OCI-LY1 (cell line): ENCODE data around the gene BIN1.

Experiments
- H2AFZ ChIP-seq: fragments of 200-600 bp; sonication (generic), shearing (Covaris generic); 2 replicates; pipeline ENCODE4 v1.6.0; 2014; ENCODE audit warnings: antibody characterized with exemption, mild to moderate bottlenecking, low read length
- H3F3A ChIP-seq: fragments of 200-600 bp; sonication (generic), shearing (Covaris generic); 2 replicates; pipeline ENCODE4 v1.6.0; 2014; ENCODE audit warnings: mild to moderate bottlenecking, antibody characterized with exemption, low read length, moderate library complexity; ENCODE audit not compliant: insufficient read depth
- H3K27ac ChIP-seq: fragments of 200-600 bp; sonication (generic); 2 replicates; pipeline ENCODE4 v1.5.1; 2014; ENCODE audit warnings: low read length, mixed run types, mild to moderate bottlenecking, low read depth; ENCODE audit not compliant: poor library complexity, severe bottlenecking
- H3K27me3 ChIP-seq: fragments of 200-600 bp; sonication (generic); 2 replicates; pipeline ENCODE4 v1.6.0; 2014; ENCODE audit warnings: antibody characterized with exemption, mild to moderate bottlenecking, low read length, moderate library complexity; ENCODE audit not compliant: insufficient read depth
- H3K36me3 ChIP-seq: fragments of 200-600 bp; sonication (generic); 2 replicates; pipeline ENCODE4 v1.6.1; 2014; ENCODE audit warnings: mild to moderate bottlenecking, antibody characterized with exemption, low read length, moderate library complexity, mixed read lengths; ENCODE audit not compliant: insufficient read depth
- H3K4me1 ChIP-seq: fragments of 200-600 bp; sonication (generic); 2 replicates; pipeline ENCODE4 v1.5.1; 2014; ENCODE audit warnings: mild to moderate bottlenecking, low read length, moderate library complexity; ENCODE audit not compliant: insufficient read depth, severe bottlenecking
- H3K4me2 ChIP-seq: fragments of 200-600 bp; sonication (generic), shearing (Covaris generic); 2 replicates; pipeline ENCODE4 v1.6.1; 2014; ENCODE audit warnings: low read length
- H3K4me3 ChIP-seq: fragments of 200-600 bp; sonication (generic); 2 replicates; pipeline ENCODE4 v1.5.1; 2014; ENCODE audit warnings: low read length, low read depth, mild to moderate bottlenecking, mixed read lengths; ENCODE audit not compliant: poor library complexity, severe bottlenecking
- H3K79me2 ChIP-seq: fragments of 200-600 bp; shearing (Covaris generic); 2 replicates; pipeline ENCODE4 v1.6.1; 2016; ENCODE audit warnings: mixed run types, low read length, mixed read lengths; ENCODE audit not compliant: insufficient read depth
- H3K9ac ChIP-seq: fragments of 200-600 bp; sonication (generic), shearing (Covaris generic); 2 replicates; pipeline ENCODE4 v1.6.1; 2014; ENCODE audit warnings: mild to moderate bottlenecking, low read length, mixed read lengths
- H3K9me2 ChIP-seq: fragments of 200-600 bp; sonication (generic), shearing (Covaris generic); 2 replicates; pipeline ENCODE4 v1.6.1; 2014; ENCODE audit warnings: low read depth, mild to moderate bottlenecking, low read length, mixed read lengths
- H3K9me3 ChIP-seq: fragments of 200-600 bp; shearing (Covaris generic); 2 replicates; pipeline ENCODE4 v1.6.1; 2014; ENCODE audit warnings: low read length, mixed read lengths
- H4K20me1 ChIP-seq: fragments of 200-600 bp; sonication (generic), shearing (Covaris generic); 2 replicates; pipeline ENCODE4 v1.6.0; 2016; ENCODE audit warnings: mild to moderate bottlenecking, low read length; ENCODE audit not compliant: insufficient read depth
- EZH2 ChIP-seq: fragments of 200-600 bp; sonication (generic), shearing (Covaris generic); IDR thresholded peaks from 2 replicates; pipeline ENCODE4 v1.8.0; 2017; ENCODE audit warnings: borderline replicate concordance, mixed run types, mild to moderate bottlenecking, antibody characterized with exemption, low read length, moderate library complexity, mixed read lengths
- TF ChIP-seq, protein P1 (sequence below): fragments of 200-600 bp; sonication (generic), shearing (Covaris generic); IDR thresholded peaks from 2 replicates; pipeline ENCODE4 v1.5.1; 2017; ENCODE audit warnings: mild to moderate bottlenecking, antibody characterized with exemption, low read length, moderate library complexity, mixed read lengths

The BIN1 gene

DNA sequence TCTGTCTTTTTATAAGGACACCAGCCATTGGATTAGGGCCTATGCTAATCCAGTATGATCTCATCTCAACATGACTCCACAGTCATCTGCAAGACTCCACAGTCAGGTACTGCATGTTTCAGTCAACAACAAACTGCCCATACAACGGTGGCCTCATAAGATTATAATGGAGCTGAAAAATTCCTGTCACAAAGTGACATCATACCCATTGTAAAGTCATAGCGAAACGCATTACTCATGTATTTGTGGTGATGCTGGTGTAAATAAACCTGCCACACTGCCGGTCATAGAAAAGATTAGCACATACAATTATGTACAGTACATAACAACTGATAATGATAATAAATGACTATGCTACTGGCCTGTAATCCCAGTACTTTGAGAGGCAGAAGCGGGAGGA, 106.0 kb downstream of the BIN1 start:
- Histone ChIP-seq H3K4me1 (no peaks in the 10 kb centered on the region), H3K9ac (no peak overlapping the region), H3K27ac (no peak overlapping the region), H3K9me2 (no peaks in the 10 kb centered on the region), H3K9me3 (no peaks in the 10 kb centered on the region), H3K4me2 (no peak overlapping the region), H3K79me2 (no peaks in the 10 kb centered on the region), H3K27me3 (no peaks in the 10 kb centered on the region), H3K4me3 (no peak overlapping the region), H3F3A (no peaks in the 10 kb centered on the region), H3K36me3 (no peaks in the 10 kb centered on the region), H4K20me1 (no peaks in the 10 kb centered on the region), H2AFZ (no peak overlapping the region)
- no peak for TF ChIP-seq EZH2
- TF ChIP-seq, protein P1, sequence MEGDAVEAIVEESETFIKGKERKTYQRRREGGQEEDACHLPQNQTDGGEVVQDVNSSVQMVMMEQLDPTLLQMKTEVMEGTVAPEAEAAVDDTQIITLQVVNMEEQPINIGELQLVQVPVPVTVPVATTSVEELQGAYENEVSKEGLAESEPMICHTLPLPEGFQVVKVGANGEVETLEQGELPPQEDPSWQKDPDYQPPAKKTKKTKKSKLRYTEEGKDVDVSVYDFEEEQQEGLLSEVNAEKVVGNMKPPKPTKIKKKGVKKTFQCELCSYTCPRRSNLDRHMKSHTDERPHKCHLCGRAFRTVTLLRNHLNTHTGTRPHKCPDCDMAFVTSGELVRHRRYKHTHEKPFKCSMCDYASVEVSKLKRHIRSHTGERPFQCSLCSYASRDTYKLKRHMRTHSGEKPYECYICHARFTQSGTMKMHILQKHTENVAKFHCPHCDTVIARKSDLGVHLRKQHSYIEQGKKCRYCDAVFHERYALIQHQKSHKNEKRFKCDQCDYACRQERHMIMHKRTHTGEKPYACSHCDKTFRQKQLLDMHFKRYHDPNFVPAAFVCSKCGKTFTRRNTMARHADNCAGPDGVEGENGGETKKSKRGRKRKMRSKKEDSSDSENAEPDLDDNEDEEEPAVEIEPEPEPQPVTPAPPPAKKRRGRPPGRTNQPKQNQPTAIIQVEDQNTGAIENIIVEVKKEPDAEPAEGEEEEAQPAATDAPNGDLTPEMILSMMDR: no peak

DNA sequence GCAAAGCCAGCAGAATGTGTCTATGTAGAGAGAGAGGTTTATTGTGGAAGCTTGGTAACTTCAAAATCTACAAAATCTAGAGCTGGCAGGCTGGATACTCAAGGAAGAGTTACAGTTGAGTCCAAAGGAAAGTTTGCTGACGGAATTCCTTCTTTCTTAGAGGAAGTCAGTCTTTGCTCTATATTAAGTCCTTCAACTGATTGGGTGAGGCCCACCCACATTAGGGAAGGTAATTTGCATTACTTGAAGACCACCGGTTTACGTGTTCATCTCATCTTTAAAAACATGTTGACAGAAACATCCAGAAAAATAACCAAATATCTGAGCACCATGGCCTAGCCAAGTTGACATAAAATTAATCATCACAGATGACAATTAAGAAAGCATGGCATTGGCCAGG, 106.8 kb downstream of the BIN1 start:
- H3F3A ChIP-seq: no peaks in the 10 kb centered on the region
- TF ChIP-seq, protein P1: no peak
- no peak for TF ChIP-seq EZH2
- no peaks in the 10 kb centered on the region for H4K20me1 ChIP-seq
- H3K4me2 ChIP-seq: no peak overlapping the region
- H3K4me1 ChIP-seq: no peaks in the 10 kb centered on the region
- no peaks in the 10 kb centered on the region for H3K9me3 ChIP-seq
- no peaks in the 10 kb centered on the region for H3K27me3 ChIP-seq
- no peaks in the 10 kb centered on the region for H3K9me2 ChIP-seq
- H2AFZ ChIP-seq: no peak overlapping the region
- no peak overlapping the region for H3K9ac ChIP-seq
- no peaks in the 10 kb centered on the region for H3K79me2 ChIP-seq
- H3K27ac ChIP-seq: no peak overlapping the region
- H3K36me3 ChIP-seq: no peaks in the 10 kb centered on the region
- no peak overlapping the region for H3K4me3 ChIP-seq

DNA sequence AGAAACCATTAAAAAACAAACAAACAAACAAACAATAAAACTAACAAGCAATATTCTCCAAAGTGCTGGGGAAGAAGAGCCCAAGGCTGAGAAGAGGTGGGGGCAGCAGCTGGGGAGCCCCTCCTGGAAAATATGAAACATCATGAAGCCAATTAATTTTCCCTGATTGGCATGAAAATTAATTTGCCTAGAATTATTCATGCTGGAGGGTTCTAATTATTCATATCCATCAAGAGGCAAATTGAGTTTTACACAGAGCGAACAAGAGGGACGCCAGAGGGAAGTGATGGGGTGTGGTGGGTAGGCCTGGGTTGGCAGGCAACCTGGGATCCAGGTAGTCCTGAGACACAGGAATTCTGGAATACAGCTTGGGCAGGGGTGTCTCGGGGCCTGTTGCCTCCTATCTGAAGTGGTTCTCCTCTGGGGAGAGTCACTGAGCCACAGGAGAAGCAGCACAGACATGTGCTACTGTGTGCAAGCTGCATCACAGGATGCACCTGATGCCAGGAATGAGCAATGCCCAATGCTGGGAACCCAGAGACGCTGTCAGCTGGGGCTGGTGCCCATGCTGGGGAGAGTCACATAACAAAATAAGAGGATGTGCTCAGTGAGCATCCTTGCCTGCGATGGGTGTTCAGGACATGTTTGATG, 107.7 kb downstream of the BIN1 start:
- no peak for TF ChIP-seq EZH2
- TF ChIP-seq, protein P1: no peak
- no peaks in the 10 kb centered on the region for H3K4me1 ChIP-seq

More for the DNA sequence above, 107.7 kb downstream of the BIN1 start:
- Histone ChIP-seq H3K27me3 (no peaks in the 10 kb centered on the region), H3F3A (no peaks in the 10 kb centered on the region), H2AFZ (no peak overlapping the region), H3K27ac (no peak overlapping the region), H3K9ac (no peak overlapping the region), H4K20me1 (no peaks in the 10 kb centered on the region), H3K9me3 (no peaks in the 10 kb centered on the region), H3K4me3 (no peak overlapping the region), H3K9me2 (no peaks in the 10 kb centered on the region), H3K36me3 (no peaks in the 10 kb centered on the region), H3K4me2 (no peak overlapping the region), H3K79me2 (no peaks in the 10 kb centered on the region)
